Cardiac fibroblast (primary cell): ENCODE results near the gene FOCAD.

Experiments used
- DNase-seq, 2 donors: peaks; one replicate each; pipeline versions ENCODE4 v3.0.0 to v3.0.0-alpha.2; 2010; ENCODE audit warnings: low read depth in 2 of 2
- H3K4me3 ChIP-seq, 2 donors: replicated peaks in 1 of 2; 1 replicate in 1 of 2; 2 replicates in 1 of 2; pipeline ENCODE4 v1.5.1; 2011; ENCODE audit warnings: low read depth in 2 of 2, low read length in 2 of 2, mild to moderate bottlenecking in 2 of 2, moderate library complexity in 1 of 2
- CTCF ChIP-seq: IDR thresholded peaks from one replicate; pipeline ENCODE4 v1.5.1; 2011; ENCODE audit warnings: low read depth, mild to moderate bottlenecking, low read length, inconsistent platforms

The FOCAD gene

GRCh38 chr9:21015129-21015815, 331.2 kb downstream of the FOCAD start:
- H3K4me3 ChIP-seq: no peak overlapping the region
- DNase-seq: peak; percentile 26 to 55
- TF ChIP-seq CTCF: no peak

GRCh38 chr9:21015995-21016394, 331.9 kb downstream of the FOCAD start:
- H3K4me3 ChIP-seq: no peak overlapping the region
- no peak for DNase-seq
- TF ChIP-seq CTCF: no peak

GRCh38 chr9:21016701-21017491, 332.8 kb downstream of the FOCAD start:
- TF ChIP-seq CTCF: no peak
- peak; percentile 29 to 88 for DNase-seq

DNA sequence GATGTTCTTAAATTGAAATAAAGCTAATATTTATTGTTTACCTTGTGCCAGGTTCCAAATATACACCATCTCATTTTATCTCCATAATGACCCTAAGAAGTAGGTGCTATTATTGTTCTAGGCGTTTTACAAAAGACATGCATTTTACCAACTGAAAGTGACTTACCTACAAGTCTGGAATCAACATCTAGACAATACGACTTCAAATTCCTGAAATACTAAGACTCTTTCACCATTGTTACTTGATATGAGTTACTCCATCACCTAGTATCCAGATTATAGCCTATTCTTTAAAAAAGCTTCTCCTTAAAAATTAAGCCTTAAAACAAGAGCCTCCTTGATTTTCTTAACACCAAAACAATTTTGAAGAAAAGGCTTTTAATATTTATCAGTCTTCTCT, 334.1 kb downstream of the FOCAD start:
- TF ChIP-seq CTCF: no peak
- DNase-seq: no peak
- no peak overlapping the region for H3K4me3 ChIP-seq

More at GRCh38 chr9:21016701-21017491, 332.8 kb downstream of the FOCAD start:
- H3K4me3 ChIP-seq: no peak overlapping the region

DNA sequence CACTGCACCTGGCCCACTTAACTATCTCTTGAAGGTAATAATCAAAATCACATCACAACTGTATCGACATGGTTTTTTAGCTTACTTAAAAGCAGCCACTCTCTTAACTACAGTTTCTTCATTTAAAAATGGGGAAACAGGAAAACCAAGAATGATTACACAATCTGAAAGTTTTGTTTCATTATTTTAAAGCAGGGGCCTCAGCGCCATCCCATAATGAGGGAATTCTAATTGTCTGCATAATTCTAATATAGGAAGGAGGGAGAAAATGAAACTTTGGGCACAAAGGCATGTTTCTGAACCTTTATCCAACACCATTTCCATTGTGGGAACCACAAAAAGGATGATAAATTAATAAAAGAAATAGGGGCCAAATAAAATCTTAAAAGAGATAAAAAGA, 339.8 kb downstream of the FOCAD start:
- no peak overlapping the region for H3K4me3 ChIP-seq
- no peak for DNase-seq
- no peak for TF ChIP-seq CTCF

DNA sequence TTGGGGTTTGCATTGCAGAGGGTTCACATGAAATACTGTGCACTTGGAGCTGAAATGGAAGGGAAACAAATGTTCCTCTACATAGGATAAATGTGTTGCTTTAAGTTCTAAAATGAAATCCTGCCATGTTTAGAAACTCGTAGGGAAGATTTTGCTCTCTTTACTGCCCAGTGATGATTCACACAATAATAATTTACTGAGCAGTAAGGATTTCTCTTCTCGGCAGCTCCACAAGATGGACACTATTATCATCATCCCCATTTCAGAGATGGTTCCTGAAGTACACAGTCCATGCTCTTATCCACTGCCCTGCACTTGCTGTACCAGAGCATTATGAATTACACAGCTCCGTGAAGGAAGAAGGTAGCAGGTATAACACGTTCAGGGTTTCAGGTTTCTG, 343.2 kb downstream of the FOCAD start:
- TF ChIP-seq CTCF: no peak
- no peak overlapping the region for H3K4me3 ChIP-seq
- peak; percentile 2 to 44 for DNase-seq
